Endothelial cell (in vitro differentiated cells): ENCODE results near the gene SPTBN5. TPM values are rescaled to one million over a fixed set of nuclear protein-coding genes. Genes with fewer than 3 reads are reported as not detected.

Experiments used
- DNase-seq: peaks from one replicate; pipeline ENCODE4 v3.0.0; 2021; ENCODE audit warnings: low spot score
- H3K27ac Mint-ChIP-seq: one replicate; pipeline ENCODE4 v1.8.0; 2021; ENCODE audit warnings: mixed read lengths, inconsistent platforms; ENCODE audit not compliant: unreplicated experiment
- H3K27me3 Mint-ChIP-seq: one replicate; pipeline ENCODE4 v1.8.0; 2021; ENCODE audit warnings: mild to moderate bottlenecking, moderate library complexity, mixed read lengths, inconsistent platforms; ENCODE audit not compliant: unreplicated experiment
- H3K36me3 Mint-ChIP-seq: one replicate; pipeline ENCODE4 v1.8.0; 2021; ENCODE audit warnings: mild to moderate bottlenecking, low read depth, mixed read lengths, inconsistent platforms; ENCODE audit not compliant: unreplicated experiment
- H3K4me1 Mint-ChIP-seq: one replicate; pipeline ENCODE4 v1.8.0; 2021; ENCODE audit warnings: mild to moderate bottlenecking, mixed read lengths, inconsistent platforms; ENCODE audit not compliant: unreplicated experiment
- H3K4me3 Mint-ChIP-seq: one replicate; pipeline ENCODE4 v1.8.0; 2021; ENCODE audit warnings: mild to moderate bottlenecking, mixed read lengths, inconsistent platforms; ENCODE audit not compliant: unreplicated experiment
- H3K9me3 Mint-ChIP-seq: one replicate; pipeline ENCODE4 v1.8.0; 2021; ENCODE audit warnings: mixed read lengths, inconsistent platforms; ENCODE audit not compliant: unreplicated experiment
- CTCF ChIP-seq: fragments of 200-600 bp; sonication (generic); IDR thresholded peaks from one replicate; pipeline ENCODE4 v1.5.0; 2021; ENCODE audit warnings: antibody characterized with exemption; ENCODE audit not compliant: unreplicated experiment
- total RNA-seq: library from RNA; stranded (reverse); fragmentation: NEBNext Ultra II Directional; extraction: Animal tissue kit (Norgen Biotek cat#: 25700); gene quantifications from one replicate; pipeline ENCODE4 v1.2.1, GENCODE V29; 2021; ENCODE audit not compliant: unreplicated experiment

The SPTBN5 gene
- total RNA-seq, 1 donor from 2014 or later, result 9.4 TPM

GRCh38 chr15:41888662-41889253 lies 5.1 kb downstream of the SPTBN5 start:
- Mint-ChIP-seq H3K27me3 (peaks cover 19% of the 10 kb centered on the region), H3K9me3 (no peaks in the 10 kb centered on the region), H3K4me3 (no peak overlapping the region), H3K27ac (no peak overlapping the region), H3K36me3 (peaks cover 18% of the 10 kb centered on the region), H3K4me1 (peaks cover 6% of the 10 kb centered on the region)
- TF ChIP-seq CTCF, result no peak
- DNase-seq, result no peak

- Mint-ChIP-seq H3K27me3 (peaks cover 22% of the 10 kb centered on the region), H3K9me3 (no peaks in the 10 kb centered on the region), H3K4me1 (peaks cover 6% of the 10 kb centered on the region), H3K27ac (no peak overlapping the region), H3K36me3 (peaks cover 18% of the 10 kb centered on the region), H3K4me3 (no peak overlapping the region)
- no peak for DNase-seq
- TF ChIP-seq CTCF, result no peak
Measured at GRCh38 chr15:41887893-41888292, 6.0 kb downstream of the SPTBN5 start.

GRCh38 chr15:41887161-41887560 lies 6.7 kb downstream of the SPTBN5 start:
- Mint-ChIP-seq H3K27me3 (peaks cover 25% of the 10 kb centered on the region), H3K4me3 (no peak overlapping the region), H3K36me3 (peaks cover 18% of the 10 kb centered on the region), H3K9me3 (no peaks in the 10 kb centered on the region), H3K27ac (no peak overlapping the region), H3K4me1 (peaks cover 9% of the 10 kb centered on the region)
- TF ChIP-seq CTCF, result no peak
- no peak for DNase-seq

GRCh38 chr15:41886741-41887140 lies 7.1 kb downstream of the SPTBN5 start:
- Mint-ChIP-seq H3K36me3 (peaks cover 18% of the 10 kb centered on the region), H3K9me3 (no peaks in the 10 kb centered on the region), H3K4me1 (peaks cover 9% of the 10 kb centered on the region), H3K4me3 (no peak overlapping the region), H3K27me3 (peaks cover 23% of the 10 kb centered on the region), H3K27ac (no peak overlapping the region)
- TF ChIP-seq CTCF, result no peak
- DNase-seq, result no peak

- Mint-ChIP-seq H3K4me3 (no peak overlapping the region), H3K27me3 (peaks cover 31% of the 10 kb centered on the region), H3K36me3 (peaks cover 19% of the 10 kb centered on the region), H3K27ac (no peak overlapping the region), H3K9me3 (no peaks in the 10 kb centered on the region), H3K4me1 (peaks cover 9% of the 10 kb centered on the region)
- TF ChIP-seq CTCF, result no peak
- no peak for DNase-seq
Measured at GRCh38 chr15:41885841-41886240, 8.0 kb downstream of the SPTBN5 start.
